HepG2 (cell line): ENCODE results near the gene DPY30. TPM values are rescaled to one million over a fixed set of nuclear protein-coding genes. Genes with fewer than 3 reads are reported as not detected.

ENCODE experiments used
- AGO1 ChIP-seq: fragments of 200-400 bp; formaldehyde crosslinking; IDR thresholded peaks from 2 replicates; pipeline ENCODE4 v1.6.1; 2017; ENCODE audit warnings: mild to moderate bottlenecking, low read depth, low read length, moderate library complexity; ENCODE audit not compliant: poor library complexity, severe bottlenecking
- BATF2 ChIP-seq: sonication (generic); formaldehyde crosslinking; IDR thresholded peaks from 2 replicates; pipeline ENCODE4 v1.8.0; 2022; ENCODE audit warnings: mild to moderate bottlenecking, missing genetic modification reagents, moderate library complexity
- BRCA1 ChIP-seq: sonication (generic); formaldehyde crosslinking; IDR thresholded peaks from 2 replicates; pipeline ENCODE4 v1.4.0; 2020; ENCODE audit warnings: missing genetic modification reagents
- FOSL2 ChIP-seq: sonication (generic); formaldehyde crosslinking; IDR thresholded peaks from 2 replicates; pipeline ENCODE4 v1.4.0; 2020; ENCODE audit warnings: missing genetic modification reagents
- GLI4 ChIP-seq: sonication (generic); formaldehyde crosslinking; IDR thresholded peaks from 2 replicates; pipeline ENCODE4 v1.5.1; 2020; ENCODE audit warnings: missing genetic modification reagents, mild to moderate bottlenecking, moderate library complexity, borderline replicate concordance
- HIC2 ChIP-seq: sonication (generic); formaldehyde crosslinking; IDR thresholded peaks from 2 replicates; pipeline ENCODE4 v1.9.0; 2022; ENCODE audit warnings: low read depth, missing genetic modification reagents
- IKZF4 ChIP-seq: sonication (generic); formaldehyde crosslinking; IDR thresholded peaks from 2 replicates; pipeline ENCODE4 v1.5.1; 2020; ENCODE audit warnings: borderline replicate concordance, mild to moderate bottlenecking, low read depth, missing genetic modification reagents; ENCODE audit errors: not compliant biosample characterization
- KAT8 ChIP-seq: IDR thresholded peaks from 2 replicates; pipeline ENCODE4 v1.6.1; 2016; ENCODE audit warnings: missing genetic modification reagents, missing compliant biosample characterization
- MZF1 ChIP-seq: sonication (generic); formaldehyde crosslinking; IDR thresholded peaks from 2 replicates; pipeline ENCODE4 v1.8.1; 2023; ENCODE audit warnings: mild to moderate bottlenecking, missing genetic modification reagents, borderline replicate concordance
- PBX2 ChIP-seq: IDR thresholded peaks from 2 replicates; pipeline ENCODE4 v1.6.1; 2016; ENCODE audit warnings: control low read depth
- SIX1 ChIP-seq: sonication (generic); formaldehyde crosslinking; IDR thresholded peaks from 2 replicates; pipeline ENCODE4 v1.4.0; 2020; ENCODE audit warnings: missing genetic modification reagents, borderline replicate concordance
- SRF ChIP-seq: IDR thresholded peaks from 2 replicates; pipeline ENCODE4 v1.6.1; 2011; ENCODE audit warnings: mild to moderate bottlenecking, low read depth, low read length, moderate library complexity
- SUZ12 ChIP-seq: fragments of 150-350 bp; IDR thresholded peaks from 2 replicates; pipeline ENCODE4 v1.6.1; 2014; ENCODE audit warnings: low read depth, low read length
- TGIF2 ChIP-seq: IDR thresholded peaks from 2 replicates; pipeline ENCODE4 v1.6.1; 2016; ENCODE audit warnings: control low read depth, missing compliant biosample characterization
- TSC22D2 ChIP-seq: sonication (generic); formaldehyde crosslinking; IDR thresholded peaks from 2 replicates; pipeline ENCODE4 v1.5.1; 2020; ENCODE audit warnings: missing genetic modification reagents, mild to moderate bottlenecking, borderline replicate concordance
- XRCC5 ChIP-seq: fragments of 200-400 bp; formaldehyde crosslinking; optimal IDR thresholded peaks from 2 replicates; pipeline ENCODE3; 2017; ENCODE audit warnings: mild to moderate bottlenecking, low read length
- ZFY ChIP-seq: sonication (generic); formaldehyde crosslinking; IDR thresholded peaks from 2 replicates; pipeline ENCODE4 v1.4.0; 2020; ENCODE audit warnings: missing genetic modification reagents
- ZMAT3 ChIP-seq: sonication (generic); formaldehyde crosslinking; conservative IDR thresholded peaks from 2 replicates; pipeline ENCODE4 v1.7.0; 2021; ENCODE audit warnings: missing genetic modification reagents
- ZNF276 ChIP-seq: sonication (generic); formaldehyde crosslinking; IDR thresholded peaks from 2 replicates; pipeline ENCODE4 v1.4.0; 2020; ENCODE audit warnings: mild to moderate bottlenecking, low read depth, missing genetic modification reagents
- ZNF362 ChIP-seq: sonication (generic); formaldehyde crosslinking; IDR thresholded peaks from 2 replicates; pipeline ENCODE4 v1.4.0; 2020; ENCODE audit warnings: missing genetic modification reagents, mild to moderate bottlenecking, borderline replicate concordance
- ZNF430 ChIP-seq: sonication (generic); formaldehyde crosslinking; IDR thresholded peaks from 2 replicates; pipeline ENCODE4 v1.9.0; 2021; ENCODE audit warnings: mild to moderate bottlenecking, missing genetic modification reagents
- polyA plus RNA-seq, 8 experiments: library from polyadenylated mRNA; depleted of rRNA in 3 of 8; stranded (reverse) in 7 of 8; unstranded in 1 of 8; fragments of >200 nt; fragmentation: Illumina TruSeq in 4 of 8; extraction: Trizol in 4 of 8; gene quantifications; 2 replicates each; pipeline versions ENCODE4 v1.2.1 to v1.2.3, GENCODE V29; 2011 to 2016; ENCODE audit warnings: low read depth in 4 of 8, missing spikeins in 1 of 8, mixed read lengths in 1 of 8; ENCODE audit not compliant: insufficient read depth in 1 of 8
- total RNA-seq, 5 experiments: library from RNA; depleted of rRNA; stranded (reverse); fragments of >200 nt; fragmentation: Illumina TruSeq; extraction: Trizol; gene quantifications; 2 replicates each; pipeline ENCODE4 v1.2.3, GENCODE V29; 2016; ENCODE audit warnings: low read depth in 1 of 5

The DPY30 gene
- total and polyA plus RNA-seq, 2 of the 13 experiments (the other 11 are each of a cell fraction or from before 2014, with no cell fraction given): 98.1 to 118 TPM

- TF ChIP-seq KAT8 (CRISPR knock-in tag): peak; percentile 90
- TF ChIP-seq IKZF4 (CRISPR knock-in tag): peak; percentile 90
- TF ChIP-seq ZFY (CRISPR knock-in tag): peak; percentile 91
- TF ChIP-seq ZMAT3 (CRISPR knock-in tag): no peak; the same call in 1 of the 2 replicates
- TF ChIP-seq AGO1: peak; percentile 86
- no peak for TF ChIP-seq PBX2
- TF ChIP-seq GLI4: peak; percentile 81; the same call in 1 of the 2 replicates
- TF ChIP-seq FOSL2: peak; percentile 73
- TF ChIP-seq SIX1: no peak
- peak; percentile 87; the same call in 1 of the 2 replicates for TF ChIP-seq BRCA1 (CRISPR knock-in tag)
- no peak for TF ChIP-seq SUZ12
- peak; percentile 91 for TF ChIP-seq HIC2 (CRISPR knock-in tag)
- 0 out of 2 replicates have a peak, but pooled peaks have one; percentile 79 for TF ChIP-seq MZF1 (CRISPR knock-in tag)
- peak; percentile 60 for TF ChIP-seq TGIF2 (CRISPR knock-in tag)
- TF ChIP-seq TSC22D2 (CRISPR knock-in tag): peak; percentile 94; the same call in 1 of the 2 replicates
- TF ChIP-seq BATF2 (CRISPR knock-in tag): peak; percentile 94
- peak; percentile 94 for TF ChIP-seq ZNF430 (CRISPR knock-in tag)
- TF ChIP-seq ZNF276 (CRISPR knock-in tag): peak; percentile 82
- TF ChIP-seq SRF: peak; percentile 66; the same call in 1 of the 2 replicates
- TF ChIP-seq ZNF362 (CRISPR knock-in tag): peak; percentile 57; the same call in 1 of the 2 replicates
- TF ChIP-seq XRCC5: peak; percentile 99
Measured at GRCh38 chr2:32010670-32011484, 28.7 kb downstream of the DPY30 start, which contains the start of gene MEMO1 (continued).
